HEK293T (cell line): Measurements from ENCODE around the gene PCDHA6.
"Not testable (repeated sequence)": the region's sequence is repeated elsewhere in the genome, so short reads cannot be mapped to it uniquely, and the experiment has no call there.

Source experiments
- CTCF ChIA-PET: fragments of 350-600 bp; formaldehyde crosslinking; extraction: SDS; loops from one replicate; lab custom pipeline; 2021; ENCODE audit warnings: antibody characterized with exemption, inconsistent platforms; lab: Yijun Ruan, JAX
- POLR2A ChIA-PET: fragments of 350-600 bp; formaldehyde crosslinking; extraction: SDS; loops from one replicate; lab custom pipeline; 2020; ENCODE audit warnings: antibody characterized with exemption, inconsistent platforms; lab: Yijun Ruan, JAX
- DNase-seq: peaks from one replicate; pipeline ENCODE4 v3.0.0; 2012; ENCODE audit warnings: mixed read lengths; ENCODE audit errors: extremely low spot score
- ARNT ChIP-seq: fragments of 450-650 bp; IDR thresholded peaks from 2 replicates; pipeline ENCODE4 v1.6.1; 2017; ENCODE audit warnings: mild to moderate bottlenecking
- BHLHE40 ChIP-seq: fragments of 450-650 bp; IDR thresholded peaks from 2 replicates; pipeline ENCODE4 v1.6.1; 2016; ENCODE audit warnings: mild to moderate bottlenecking, moderate library complexity, borderline replicate concordance
- CTBP1 ChIP-seq: fragments of 450-650 bp; IDR thresholded peaks from 2 replicates; pipeline ENCODE4 v1.6.1; 2016; ENCODE audit warnings: borderline replicate concordance
- ELF4 ChIP-seq: fragments of 450-650 bp; IDR thresholded peaks from 2 replicates; pipeline ENCODE4 v1.6.1; 2017; ENCODE audit warnings: antibody characterized with exemption
- FOXA1 ChIP-seq: fragments of 450-650 bp; IDR thresholded peaks from 2 replicates; pipeline ENCODE4 v1.6.1; 2016; ENCODE audit warnings: mild to moderate bottlenecking
- FOXK2 ChIP-seq: fragments of 450-650 bp; IDR thresholded peaks from 2 replicates; pipeline ENCODE4 v1.6.1; 2016; ENCODE audit warnings: mild to moderate bottlenecking
- FOXM1 ChIP-seq: fragments of 450-650 bp; IDR thresholded peaks from 2 replicates; pipeline ENCODE4 v1.6.1; 2017; ENCODE audit warnings: mild to moderate bottlenecking, borderline replicate concordance
- HDGF ChIP-seq: fragments of 450-650 bp; IDR thresholded peaks from 2 replicates; pipeline ENCODE4 v1.6.1; 2017; ENCODE audit warnings: antibody characterized with exemption, borderline replicate concordance
- L3MBTL2 ChIP-seq: fragments of 450-650 bp; conservative IDR thresholded peaks from 2 replicates; pipeline ENCODE4 v1.6.1; 2016; ENCODE audit warnings: mild to moderate bottlenecking
- LEF1 ChIP-seq: fragments of 450-650 bp; IDR thresholded peaks from 2 replicates; pipeline ENCODE4 v1.6.1; 2017; ENCODE audit warnings: mild to moderate bottlenecking, borderline replicate concordance
- NFRKB ChIP-seq: fragments of 450-650 bp; IDR thresholded peaks from 2 replicates; pipeline ENCODE4 v1.6.1; 2016; ENCODE audit warnings: mild to moderate bottlenecking, moderate library complexity
- SP1 ChIP-seq: fragments of 450-650 bp; IDR thresholded peaks from 2 replicates; pipeline ENCODE4 v1.6.1; 2017
- SUZ12 ChIP-seq: fragments of 450-650 bp; IDR thresholded peaks from 2 replicates; pipeline ENCODE4 v1.6.1; 2016; ENCODE audit warnings: mild to moderate bottlenecking
- TARDBP ChIP-seq: fragments of 450-650 bp; IDR thresholded peaks from 2 replicates; pipeline ENCODE4 v1.6.1; 2016
- ZNF384 ChIP-seq: fragments of 450-650 bp; IDR thresholded peaks from 2 replicates; pipeline ENCODE4 v1.6.1; 2016
- TF ChIP-seq, protein P1 (sequence below): fragments of 450-650 bp; IDR thresholded peaks from 2 replicates; pipeline ENCODE4 v1.6.1; 2016

Gene PCDHA6

DNA sequence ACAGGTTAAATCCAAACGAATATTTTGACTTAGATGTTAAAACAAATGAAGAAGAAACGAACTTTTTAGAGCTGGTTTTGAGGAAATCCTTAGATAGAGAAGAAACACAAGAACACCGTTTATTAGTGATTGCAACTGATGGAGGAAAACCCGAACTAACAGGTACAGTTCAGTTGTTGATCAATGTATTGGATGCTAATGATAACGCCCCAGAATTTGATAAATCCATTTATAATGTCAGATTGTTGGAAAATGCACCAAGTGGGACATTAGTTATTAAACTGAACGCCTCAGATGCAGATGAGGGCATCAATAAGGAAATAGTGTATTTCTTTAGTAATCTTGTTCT lies 5.5 kb upstream of the PCDHA6 start:
- no peak for DNase-seq
- ChIA-PET CTCF (interaction anchor here (1.0 kb wide), 1 partner anchor 19 kb away, joined by 3 read pairs; no protein-coding TSS in a partner anchor), POLR2A (no interaction called here)
- no peak for TF ChIP-seq SP1
- TF ChIP-seq L3MBTL2: no peak
- TF ChIP-seq NFRKB: no peak
- TF ChIP-seq HDGF: no peak
- TF ChIP-seq BHLHE40: no peak
- TF ChIP-seq FOXM1: no peak
- no peak for TF ChIP-seq ELF4
- TF ChIP-seq ARNT: no peak
- TF ChIP-seq CTBP1: no peak
- no peak for TF ChIP-seq ZNF384
- no peak for TF ChIP-seq LEF1
- TF ChIP-seq, protein P1, sequence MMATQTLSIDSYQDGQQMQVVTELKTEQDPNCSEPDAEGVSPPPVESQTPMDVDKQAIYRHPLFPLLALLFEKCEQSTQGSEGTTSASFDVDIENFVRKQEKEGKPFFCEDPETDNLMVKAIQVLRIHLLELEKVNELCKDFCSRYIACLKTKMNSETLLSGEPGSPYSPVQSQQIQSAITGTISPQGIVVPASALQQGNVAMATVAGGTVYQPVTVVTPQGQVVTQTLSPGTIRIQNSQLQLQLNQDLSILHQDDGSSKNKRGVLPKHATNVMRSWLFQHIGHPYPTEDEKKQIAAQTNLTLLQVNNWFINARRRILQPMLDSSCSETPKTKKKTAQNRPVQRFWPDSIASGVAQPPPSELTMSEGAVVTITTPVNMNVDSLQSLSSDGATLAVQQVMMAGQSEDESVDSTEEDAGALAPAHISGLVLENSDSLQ: no peak
- TF ChIP-seq FOXA1: no peak

DNA sequence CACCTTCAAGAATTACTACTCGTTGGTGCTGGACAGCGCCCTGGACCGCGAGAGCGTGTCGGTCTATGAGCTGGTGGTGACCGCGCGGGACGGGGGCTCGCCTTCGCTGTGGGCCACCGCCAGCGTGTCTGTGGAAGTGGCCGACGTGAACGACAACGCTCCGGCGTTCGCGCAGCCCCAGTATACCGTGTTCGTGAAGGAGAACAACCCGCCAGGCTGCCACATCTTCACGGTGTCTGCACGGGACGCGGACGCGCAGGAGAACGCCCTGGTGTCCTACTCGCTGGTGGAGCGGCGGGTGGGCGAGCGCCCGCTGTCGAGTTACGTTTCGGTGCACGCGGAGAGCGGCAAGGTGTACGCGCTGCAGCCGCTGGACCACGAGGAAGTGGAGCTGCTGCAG lies 4.8 kb upstream of the PCDHA6 start:
- POLR2A ChIA-PET, CTCF ChIA-PET, DNase-seq: not testable (repeated sequence)

DNA sequence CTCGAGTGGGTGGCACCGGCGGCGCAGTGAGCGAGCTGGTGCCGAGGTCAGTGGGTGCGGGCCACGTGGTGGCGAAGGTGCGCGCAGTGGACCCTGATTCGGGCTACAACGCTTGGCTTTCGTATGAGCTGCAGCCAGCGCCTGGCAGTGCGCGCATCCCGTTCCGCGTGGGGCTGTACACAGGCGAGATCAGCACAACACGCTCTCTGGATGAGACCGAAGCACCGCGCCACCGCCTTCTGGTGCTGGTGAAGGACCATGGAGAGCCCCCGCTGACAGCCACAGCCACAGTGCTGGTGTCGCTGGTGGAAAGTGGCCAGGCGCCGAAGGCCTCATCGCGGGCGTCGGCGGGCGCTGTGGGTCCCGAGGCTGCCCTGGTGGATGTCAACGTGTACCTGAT lies 4.3 kb upstream of the PCDHA6 start:
- ChIA-PET CTCF (no interaction called here), POLR2A (no interaction called here)
- TF ChIP-seq NFRKB: no peak
- TF ChIP-seq CTBP1: no peak
- no peak for TF ChIP-seq TARDBP
- no peak for TF ChIP-seq HDGF
- no peak for TF ChIP-seq L3MBTL2
- no peak for TF ChIP-seq ARNT
- no peak for TF ChIP-seq SUZ12
- no peak for DNase-seq

DNA sequence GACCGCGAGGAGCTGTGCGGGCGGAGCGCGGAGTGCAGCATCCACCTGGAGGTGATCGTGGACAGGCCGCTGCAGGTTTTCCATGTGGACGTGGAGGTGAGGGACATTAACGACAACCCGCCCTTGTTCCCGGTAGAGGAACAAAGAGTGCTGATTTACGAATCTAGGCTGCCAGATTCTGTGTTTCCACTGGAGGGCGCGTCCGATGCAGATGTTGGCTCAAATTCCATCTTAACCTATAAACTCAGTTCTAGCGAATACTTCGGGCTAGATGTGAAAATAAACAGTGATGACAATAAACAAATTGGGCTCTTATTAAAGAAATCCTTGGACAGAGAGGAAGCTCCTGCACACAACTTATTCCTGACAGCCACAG lies 590 bp downstream of the PCDHA6 start:
- ChIA-PET POLR2A (no interaction called here), CTCF (interaction anchor here (0.6 kb wide), 1 partner anchor 708 kb away, joined by 3 read pairs; no protein-coding TSS in a partner anchor)
- no peak for TF ChIP-seq SP1
- TF ChIP-seq LEF1: no peak
- TF ChIP-seq CTBP1: no peak
- TF ChIP-seq FOXM1: no peak
- no peak for TF ChIP-seq TARDBP
- TF ChIP-seq HDGF: no peak
- no peak for TF ChIP-seq ARNT
- TF ChIP-seq FOXA1: no peak
- no peak for TF ChIP-seq FOXK2
- TF ChIP-seq, protein P1: no peak
- TF ChIP-seq ELF4: no peak
- no peak for TF ChIP-seq L3MBTL2
- TF ChIP-seq ZNF384: no peak
- TF ChIP-seq SUZ12: no peak
- TF ChIP-seq BHLHE40: no peak
- no peak for DNase-seq

DNA sequence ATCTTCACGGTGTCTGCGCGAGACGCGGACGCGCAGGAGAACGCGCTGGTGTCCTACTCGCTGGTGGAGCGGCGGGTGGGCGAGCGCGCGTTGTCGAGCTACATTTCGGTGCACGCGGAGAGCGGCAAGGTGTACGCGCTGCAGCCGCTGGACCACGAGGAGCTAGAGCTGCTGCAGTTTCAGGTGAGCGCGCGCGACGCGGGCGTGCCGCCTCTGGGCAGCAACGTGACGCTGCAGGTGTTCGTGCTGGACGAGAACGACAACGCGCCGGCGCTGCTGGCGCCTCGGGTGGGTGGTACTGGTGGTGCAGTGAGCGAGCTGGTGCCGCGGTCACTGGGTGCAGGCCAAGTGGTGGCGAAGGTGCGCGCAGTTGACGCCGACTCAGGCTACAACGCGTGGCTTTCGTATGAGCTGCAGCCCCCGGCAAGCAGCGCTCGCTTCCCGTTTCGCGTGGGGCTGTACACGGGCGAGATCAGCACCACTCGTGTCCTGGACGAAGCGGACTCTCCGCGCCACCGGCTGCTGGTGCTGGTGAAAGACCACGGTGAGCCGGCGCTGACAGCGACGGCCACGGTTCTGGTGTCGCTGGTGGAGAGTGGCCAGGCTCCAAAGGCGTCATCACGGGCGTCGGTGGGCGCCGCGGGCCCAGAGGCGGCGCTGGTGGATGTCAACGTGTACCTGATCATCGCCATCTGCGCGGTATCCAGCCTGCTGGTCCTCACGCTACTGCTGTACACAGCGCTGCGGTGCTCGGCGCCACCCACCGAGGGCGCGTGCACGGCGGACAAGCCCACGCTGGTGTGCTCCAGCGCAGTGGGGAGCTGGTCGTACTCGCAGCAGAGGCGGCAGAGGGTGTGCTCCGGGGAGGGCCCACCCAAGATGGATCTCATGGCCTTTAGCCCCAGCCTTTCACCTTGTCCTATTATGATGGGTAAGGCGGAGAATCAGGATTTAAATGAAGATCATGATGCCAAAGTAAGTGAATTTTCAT lies 2.0 kb downstream of the PCDHA6 start:
- DNase-seq, CTCF ChIA-PET, POLR2A ChIA-PET: not testable (repeated sequence)

DNA sequence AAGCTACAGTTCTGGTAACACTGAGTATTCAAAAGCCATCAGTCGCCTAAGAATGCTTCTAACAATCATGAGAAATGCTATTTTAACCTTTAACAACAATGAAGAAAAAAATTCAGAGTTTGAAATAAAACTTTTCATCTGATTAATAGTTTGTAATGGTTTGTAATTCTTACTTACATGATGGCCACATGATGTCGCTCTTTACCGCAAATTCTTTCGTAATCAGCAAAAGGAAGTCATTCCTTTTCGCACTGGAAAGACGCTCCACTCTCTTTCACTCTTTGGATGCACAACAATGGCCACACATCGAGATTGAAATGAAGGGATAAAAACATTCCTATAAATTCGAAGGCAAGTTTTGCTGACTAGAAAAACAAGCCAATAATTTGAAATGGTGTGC lies 6.2 kb downstream of the PCDHA6 start, which contains the start of gene PCDHA7:
Gene PCDHA7, plus strand, starts transcription at position 277 of the 400 bp plus-strand sequence. Its CDS starts 115 bp downstream, at position 392.
- CTCF ChIA-PET: no interaction called here
- no peak for DNase-seq
- POLR2A ChIA-PET: no interaction called here
- no peak for TF ChIP-seq CTBP1
- TF ChIP-seq ARNT: no peak
- TF ChIP-seq, protein P1: no peak
- TF ChIP-seq HDGF: no peak
- no peak for TF ChIP-seq SP1
- no peak for TF ChIP-seq FOXM1
- TF ChIP-seq NFRKB: no peak
- TF ChIP-seq FOXA1: no peak
- no peak for TF ChIP-seq TARDBP
- TF ChIP-seq SUZ12: no peak
- no peak for TF ChIP-seq FOXK2
- no peak for TF ChIP-seq ZNF384
- TF ChIP-seq L3MBTL2: no peak
- TF ChIP-seq BHLHE40: no peak
- TF ChIP-seq ELF4: no peak
- no peak for TF ChIP-seq LEF1

DNA sequence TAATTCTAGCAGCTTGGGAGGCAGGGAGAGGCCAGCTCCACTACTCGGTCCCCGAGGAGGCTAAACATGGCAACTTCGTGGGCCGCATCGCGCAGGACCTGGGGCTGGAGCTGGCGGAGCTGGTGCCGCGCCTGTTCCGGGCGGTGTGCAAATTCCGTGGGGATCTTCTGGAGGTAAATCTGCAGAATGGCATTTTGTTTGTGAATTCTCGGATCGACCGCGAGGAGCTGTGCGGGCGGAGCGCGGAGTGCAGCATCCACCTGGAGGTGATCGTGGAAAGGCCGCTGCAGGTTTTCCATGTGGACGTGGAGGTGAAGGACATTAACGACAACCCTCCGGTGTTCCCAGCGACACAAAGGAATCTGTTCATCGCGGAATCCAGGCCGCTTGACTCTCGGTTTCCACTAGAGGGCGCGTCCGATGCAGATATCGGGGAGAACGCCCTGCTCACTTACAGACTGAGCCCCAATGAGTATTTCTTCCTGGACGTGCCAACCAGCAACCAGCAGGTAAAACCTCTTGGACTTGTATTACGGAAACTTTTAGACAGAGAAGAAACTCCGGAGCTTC lies 6.8 kb downstream of the PCDHA6 start:
- DNase-seq, POLR2A ChIA-PET, CTCF ChIA-PET: not testable (repeated sequence)
